ENCODE data around the gene LRRC18.

Gene LRRC18

DNA sequence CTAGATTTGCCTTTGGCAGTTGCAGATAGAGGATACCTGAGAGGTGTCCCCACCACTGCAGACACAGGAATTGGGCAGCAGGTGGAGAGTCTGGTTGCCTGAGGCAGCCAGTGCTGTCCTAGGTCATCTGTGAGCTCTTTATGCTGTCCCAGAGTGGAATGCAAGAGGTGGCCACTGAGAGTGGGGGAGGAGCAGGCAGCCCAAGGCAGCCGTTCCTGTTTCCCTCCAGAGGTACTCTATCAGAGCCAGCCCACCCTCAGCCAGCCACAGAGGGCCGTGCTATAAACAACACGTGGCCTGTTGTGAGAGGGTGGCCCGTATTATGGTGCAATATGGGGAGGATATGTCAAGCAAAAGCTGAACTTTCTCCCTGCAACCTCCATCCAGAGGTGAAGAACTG is 8.5 kb downstream of the LRRC18 start:
- FAIRE-seq (no peak), DNase-seq (ENCODE audit: insufficient read length, low spot score) (no peak)
- TF ChIP-seq, protein P1, sequence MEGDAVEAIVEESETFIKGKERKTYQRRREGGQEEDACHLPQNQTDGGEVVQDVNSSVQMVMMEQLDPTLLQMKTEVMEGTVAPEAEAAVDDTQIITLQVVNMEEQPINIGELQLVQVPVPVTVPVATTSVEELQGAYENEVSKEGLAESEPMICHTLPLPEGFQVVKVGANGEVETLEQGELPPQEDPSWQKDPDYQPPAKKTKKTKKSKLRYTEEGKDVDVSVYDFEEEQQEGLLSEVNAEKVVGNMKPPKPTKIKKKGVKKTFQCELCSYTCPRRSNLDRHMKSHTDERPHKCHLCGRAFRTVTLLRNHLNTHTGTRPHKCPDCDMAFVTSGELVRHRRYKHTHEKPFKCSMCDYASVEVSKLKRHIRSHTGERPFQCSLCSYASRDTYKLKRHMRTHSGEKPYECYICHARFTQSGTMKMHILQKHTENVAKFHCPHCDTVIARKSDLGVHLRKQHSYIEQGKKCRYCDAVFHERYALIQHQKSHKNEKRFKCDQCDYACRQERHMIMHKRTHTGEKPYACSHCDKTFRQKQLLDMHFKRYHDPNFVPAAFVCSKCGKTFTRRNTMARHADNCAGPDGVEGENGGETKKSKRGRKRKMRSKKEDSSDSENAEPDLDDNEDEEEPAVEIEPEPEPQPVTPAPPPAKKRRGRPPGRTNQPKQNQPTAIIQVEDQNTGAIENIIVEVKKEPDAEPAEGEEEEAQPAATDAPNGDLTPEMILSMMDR (IDR thresholded peaks at IDR 0.05; ENCODE audit: insufficient read depth, missing control alignments), result no peak

DNA sequence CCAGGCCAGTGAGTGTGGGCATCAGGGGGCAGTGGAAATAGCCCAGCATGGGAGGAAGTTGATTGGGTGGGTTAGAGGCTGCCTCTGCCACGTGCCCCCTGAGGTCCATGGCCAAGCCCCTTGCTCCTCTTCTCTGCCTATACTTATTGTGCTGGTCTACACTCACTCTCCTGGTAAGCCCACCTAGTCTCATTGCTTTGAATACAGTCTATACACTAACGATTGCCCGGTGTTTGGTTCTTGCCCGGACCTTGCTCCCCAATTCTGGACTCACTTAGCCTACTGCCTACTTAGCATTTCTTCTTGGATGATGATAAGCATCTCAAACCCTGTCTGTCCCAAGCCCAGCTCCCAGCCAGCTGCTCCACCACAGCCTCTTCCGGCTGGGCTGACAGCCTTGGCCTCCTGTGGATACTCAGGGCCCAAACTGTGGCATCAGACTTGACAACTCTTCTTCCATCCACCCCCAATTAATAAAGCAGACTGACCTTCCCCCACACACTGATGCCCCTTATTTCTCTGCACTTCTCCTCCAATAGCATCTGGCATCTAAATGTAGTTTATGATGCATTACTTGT is 10.1 kb downstream of the LRRC18 start:
- TF ChIP-seq, protein P1 (IDR thresholded peaks at IDR 0.05; ENCODE audit: insufficient read depth, missing control alignments), result no peak
- no peak for FAIRE-seq
- no peak for DNase-seq (ENCODE audit: insufficient read length, low spot score)

DNA sequence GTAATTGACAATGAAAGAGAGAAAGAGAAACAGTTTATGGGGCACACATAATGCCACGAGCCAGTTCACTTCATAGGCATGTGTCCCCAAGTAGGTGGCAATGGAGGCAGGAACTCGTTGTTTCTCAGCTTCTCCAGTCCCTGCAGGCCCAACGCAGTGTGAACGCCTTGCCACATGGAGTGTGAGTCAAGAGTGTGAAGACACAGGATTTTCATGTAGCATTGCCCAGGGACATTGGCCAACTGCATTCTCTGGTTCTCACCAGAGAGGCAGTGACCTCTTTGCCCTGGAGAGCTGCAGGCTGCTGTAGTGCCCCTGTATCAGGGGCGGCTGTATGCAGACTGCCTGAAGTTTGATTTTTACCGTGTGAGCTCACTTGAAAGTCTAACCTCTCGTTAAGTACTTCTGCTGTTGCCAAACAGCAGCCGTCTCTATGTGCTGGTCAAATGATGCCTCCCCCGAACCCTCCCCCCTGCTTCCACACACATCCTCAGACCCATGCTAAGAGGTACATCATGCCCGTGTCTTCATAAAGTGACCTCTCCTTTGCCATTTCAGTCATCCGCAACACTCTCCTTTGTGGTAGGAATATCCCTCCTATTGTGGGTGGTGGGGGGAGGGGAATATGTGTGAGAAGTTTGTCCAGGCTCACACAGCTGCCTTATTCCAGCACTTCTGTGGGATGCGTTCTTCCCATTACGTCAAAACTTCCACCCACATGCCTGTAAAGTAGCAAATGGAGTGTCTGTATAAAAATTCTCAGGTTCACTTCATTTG is 12.7 kb downstream of the LRRC18 start:
- TF ChIP-seq, protein P1 (IDR thresholded peaks at IDR 0.05; ENCODE audit: insufficient read depth, missing control alignments), result no peak
- FAIRE-seq, result no peak
- DNase-seq (ENCODE audit: insufficient read length, low spot score), result no peak

DNA sequence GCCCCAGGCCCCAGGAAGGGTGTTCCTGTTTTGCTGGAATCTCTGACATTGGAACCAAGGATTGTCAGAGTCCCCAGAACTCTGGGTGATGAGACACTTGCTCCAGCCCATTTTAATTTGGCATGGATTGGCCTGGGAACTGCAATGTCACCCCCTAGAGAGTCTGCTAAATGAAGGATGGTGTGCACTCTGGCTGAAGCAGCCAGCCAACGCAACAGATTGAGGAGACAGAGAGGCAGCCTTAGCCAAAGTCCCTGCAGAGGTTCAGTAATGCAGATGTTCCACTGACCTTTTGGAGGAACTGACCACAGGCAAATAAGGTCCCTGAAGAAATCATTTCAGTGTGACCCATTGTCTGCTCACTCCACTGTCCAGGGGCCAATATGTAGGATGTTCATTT is 13.4 kb downstream of the LRRC18 start:
- TF ChIP-seq, protein P1 (IDR thresholded peaks at IDR 0.05; ENCODE audit: insufficient read depth, missing control alignments), result no peak
- FAIRE-seq (no peak), DNase-seq (ENCODE audit: insufficient read length, low spot score) (no peak)

DNA sequence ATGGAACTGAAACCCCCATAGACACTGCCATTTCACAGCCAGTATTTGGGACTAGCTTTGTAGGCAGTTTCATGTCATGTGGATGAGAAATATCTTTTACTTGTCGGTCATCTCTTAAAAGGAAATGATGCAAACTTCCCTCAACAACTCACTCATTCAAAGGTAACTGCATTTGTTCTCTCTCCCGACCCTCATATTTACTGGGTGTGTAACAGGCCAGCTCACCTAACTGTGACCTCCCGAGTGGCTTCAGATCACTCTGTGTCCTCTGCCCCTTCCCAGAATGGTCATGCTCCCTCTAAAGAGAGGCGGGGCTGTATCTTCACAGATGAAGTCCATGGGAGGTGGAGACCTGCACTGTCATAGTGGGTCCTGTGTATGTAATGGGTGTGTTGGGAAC is 14.7 kb downstream of the LRRC18 start:
- TF ChIP-seq, protein P1 (IDR thresholded peaks at IDR 0.05; ENCODE audit: insufficient read depth, missing control alignments), result no peak
- FAIRE-seq, result no peak
- no peak for DNase-seq (ENCODE audit: insufficient read length, low spot score)

DNA sequence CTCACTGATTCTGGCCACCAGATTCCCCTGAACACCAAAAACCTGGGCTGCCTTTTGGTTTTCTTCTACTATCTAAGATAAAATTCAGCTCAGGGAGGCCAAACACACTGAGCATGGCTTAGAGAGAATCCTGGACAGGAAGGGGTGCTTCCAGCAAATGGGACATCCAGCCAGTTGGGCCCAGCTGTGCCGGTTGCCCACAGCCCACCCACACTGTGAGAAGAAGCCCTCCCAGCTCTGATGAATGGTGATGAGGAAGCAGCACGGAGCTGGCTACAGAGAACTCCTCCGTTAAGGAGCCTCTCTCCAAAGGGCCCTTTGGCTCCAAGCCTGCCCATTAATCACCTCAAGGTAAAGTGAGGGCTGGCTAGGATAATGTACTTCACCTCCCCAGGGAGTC is 15.9 kb downstream of the LRRC18 start:
- TF ChIP-seq, protein P1 (IDR thresholded peaks at IDR 0.05; ENCODE audit: insufficient read depth, missing control alignments), result no peak
- no peak for FAIRE-seq

DNA sequence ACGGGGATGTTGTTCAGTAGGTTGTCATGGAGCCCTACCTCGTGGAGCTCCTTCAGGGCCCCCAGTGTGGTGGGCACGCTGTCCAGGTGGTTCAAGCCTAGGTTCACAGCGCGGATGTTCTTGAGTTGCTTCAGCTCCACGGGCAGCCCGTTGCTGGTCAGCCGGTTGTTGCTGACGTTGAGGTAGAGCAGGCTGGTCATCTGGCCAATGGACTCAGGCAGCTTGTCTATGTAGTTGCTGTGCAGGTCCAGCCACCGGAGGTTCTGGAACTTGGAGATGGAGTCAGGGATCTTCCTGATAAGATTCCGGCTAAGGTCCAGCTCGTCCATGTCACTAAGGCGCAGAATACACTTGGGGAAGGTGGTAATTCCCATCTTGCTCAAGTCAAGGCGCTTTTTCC is 26.0 kb downstream of the LRRC18 start:
- FAIRE-seq, result no peak
- TF ChIP-seq, protein P1 (IDR thresholded peaks at IDR 0.05; ENCODE audit: insufficient read depth, missing control alignments), result no peak
- DNase-seq (ENCODE audit: insufficient read length, low spot score), result no peak

More for the DNA sequence above, 15.9 kb downstream of the LRRC18 start:
- no peak for DNase-seq (ENCODE audit: insufficient read length, low spot score)

Data from D721Med (cell line).